ENCODE results near the gene SMIM35.
A peak's percentile ranks its signal among the peaks of the same experiment; 100 is the strongest.

SMIM35 gene

GRCh38 chr11:117983163-117983475, 103.6 kb downstream of the SMIM35 start:
- Histone ChIP-seq H2BK120ac (ENCODE audit: insufficient read depth, low read length, poor library complexity) (no peak overlapping the region), H2BK12ac (ENCODE audit: low read length) (no peak overlapping the region), H3K79me2 (ENCODE audit: control insufficient read depth, insufficient read depth, low read length, poor library complexity) (no peaks in the 10 kb centered on the region), H3K9me3 (ENCODE audit: insufficient read depth, low read depth, low read length) (peaks cover 8% of the 10 kb centered on the region), H3K4me2 (ENCODE audit: low read length) (no peak overlapping the region), H4K8ac (ENCODE audit: low read depth, low read length) (no peak overlapping the region), H2AK5ac (ENCODE audit: low read length) (no peak overlapping the region), H3K4ac (ENCODE audit: low read depth, low read length) (no peak overlapping the region), H3K23ac (ENCODE audit: low read length) (no peak overlapping the region), H4K12ac (ENCODE audit: low read depth, low read length) (no peak overlapping the region), H3K27ac (ENCODE audit: low read depth, low read length) (no peak overlapping the region), H4K91ac (ENCODE audit: low read depth, low read length) (no peak overlapping the region), H3K36me3 (ENCODE audit: control insufficient read depth in 1 of 2, insufficient read depth in 2 of 2, low read length in 2 of 2) (no peaks in the 10 kb centered on the region), H3K9ac (ENCODE audit: low read length) (no peak overlapping the region), H3K27me3 (ENCODE audit: insufficient read depth, low read length) (peaks cover 16% of the 10 kb centered on the region), H3K4me1 (ENCODE audit: control insufficient read depth in 1 of 2, insufficient read depth in 2 of 2, low read length in 2 of 2) (peaks cover 7 to 8% of the 10 kb centered on the region in 2 experiments), H3K18ac (ENCODE audit: low read length) (no peak overlapping the region), H2AFZ (ENCODE audit: insufficient read depth, low read length, poor library complexity) (no peak overlapping the region), H3K14ac (ENCODE audit: low read length) (no peak overlapping the region), H2BK5ac (ENCODE audit: low read depth, low read length, poor library complexity) (no peak overlapping the region), H3K4me3 (ENCODE audit: low read depth, low read length) (no peak overlapping the region), H3K79me1 (ENCODE audit: low read length) (no peaks in the 10 kb centered on the region)
- no CpG with 5 or more reads among the region's 3 CpGs for WGBS (ENCODE audit: extremely low coverage, insufficient coverage, insufficient read length)
- DNase-seq, result no peak

GRCh38 chr11:117980720-117981119, 106.0 kb downstream of the SMIM35 start:
- no peak overlapping the region for H2BK120ac ChIP-seq (ENCODE audit: insufficient read depth, low read length, poor library complexity)
- H3K79me2 ChIP-seq (ENCODE audit: control insufficient read depth, insufficient read depth, low read length, poor library complexity), result no peaks in the 10 kb centered on the region
- H3K9me3 ChIP-seq (ENCODE audit: insufficient read depth, low read depth, low read length), result peaks cover 5% of the 10 kb centered on the region
- no peak overlapping the region for H3K4me3 ChIP-seq (ENCODE audit: low read depth, low read length)
- H2BK12ac ChIP-seq (ENCODE audit: low read length), result no peak overlapping the region
- H3K79me1 ChIP-seq (ENCODE audit: low read length), result no peaks in the 10 kb centered on the region
- H2AK5ac ChIP-seq (ENCODE audit: low read length), result no peak overlapping the region
- no CpG with 5 or more reads among the region's 3 CpGs for WGBS (ENCODE audit: extremely low coverage, insufficient coverage, insufficient read length)
- H3K4me1 ChIP-seq (ENCODE audit: control insufficient read depth in 1 of 2, insufficient read depth in 2 of 2, low read length in 2 of 2), result no peaks in the 10 kb centered on the region
- no peak overlapping the region for H3K18ac ChIP-seq (ENCODE audit: low read length)
- no peak overlapping the region for H3K9ac ChIP-seq (ENCODE audit: low read length)
- H2AFZ ChIP-seq (ENCODE audit: insufficient read depth, low read length, poor library complexity), result no peak overlapping the region
- H3K4me2 ChIP-seq (ENCODE audit: low read length), result no peak overlapping the region
- H3K4ac ChIP-seq (ENCODE audit: low read depth, low read length), result no peak overlapping the region
- no peak overlapping the region for H2BK5ac ChIP-seq (ENCODE audit: low read depth, low read length, poor library complexity)
- H3K23ac ChIP-seq (ENCODE audit: low read length), result no peak overlapping the region
- no peak overlapping the region for H4K12ac ChIP-seq (ENCODE audit: low read depth, low read length)
- no peaks in the 10 kb centered on the region for H3K36me3 ChIP-seq (ENCODE audit: control insufficient read depth in 1 of 2, insufficient read depth in 2 of 2, low read length in 2 of 2)
- no peak overlapping the region for H4K8ac ChIP-seq (ENCODE audit: low read depth, low read length)
- no peak for DNase-seq
- H3K27me3 ChIP-seq (ENCODE audit: insufficient read depth, low read length), result peaks cover 2% of the 10 kb centered on the region
- H4K91ac ChIP-seq (ENCODE audit: low read depth, low read length), result no peak overlapping the region
- no peak overlapping the region for H3K27ac ChIP-seq (ENCODE audit: low read depth, low read length)
- no peak overlapping the region for H3K14ac ChIP-seq (ENCODE audit: low read length)

GRCh38 chr11:117980280-117980679, 106.5 kb downstream of the SMIM35 start:
- Histone ChIP-seq H3K27ac (ENCODE audit: low read depth, low read length) (no peak overlapping the region), H3K79me1 (ENCODE audit: low read length) (no peaks in the 10 kb centered on the region), H3K4me3 (ENCODE audit: low read depth, low read length) (no peak overlapping the region), H3K36me3 (ENCODE audit: control insufficient read depth in 1 of 2, insufficient read depth in 2 of 2, low read length in 2 of 2) (no peaks in the 10 kb centered on the region), H3K23ac (ENCODE audit: low read length) (no peak overlapping the region), H2AK5ac (ENCODE audit: low read length) (no peak overlapping the region), H2BK5ac (ENCODE audit: low read depth, low read length, poor library complexity) (no peak overlapping the region), H3K4me2 (ENCODE audit: low read length) (no peak overlapping the region), H4K91ac (ENCODE audit: low read depth, low read length) (no peak overlapping the region), H3K9me3 (ENCODE audit: insufficient read depth, low read depth, low read length) (peaks cover 5% of the 10 kb centered on the region), H3K9ac (ENCODE audit: low read length) (no peak overlapping the region), H2BK120ac (ENCODE audit: insufficient read depth, low read length, poor library complexity) (no peak overlapping the region), H3K4me1 (ENCODE audit: control insufficient read depth in 1 of 2, insufficient read depth in 2 of 2, low read length in 2 of 2) (no peaks in the 10 kb centered on the region), H2AFZ (ENCODE audit: insufficient read depth, low read length, poor library complexity) (no peak overlapping the region), H3K27me3 (ENCODE audit: insufficient read depth, low read length) (peaks cover 2% of the 10 kb centered on the region), H4K12ac (ENCODE audit: low read depth, low read length) (no peak overlapping the region), H2BK12ac (ENCODE audit: low read length) (no peak overlapping the region), H3K4ac (ENCODE audit: low read depth, low read length) (no peak overlapping the region), H3K14ac (ENCODE audit: low read length) (no peak overlapping the region), H4K8ac (ENCODE audit: low read depth, low read length) (no peak overlapping the region), H3K18ac (ENCODE audit: low read length) (no peak overlapping the region), H3K79me2 (ENCODE audit: control insufficient read depth, insufficient read depth, low read length, poor library complexity) (no peaks in the 10 kb centered on the region)
- DNase-seq, result peak; percentile 80 to 86
- no CpG with 5 or more reads among the region's 2 CpGs for WGBS (ENCODE audit: extremely low coverage, insufficient coverage, insufficient read length)

- H2BK5ac ChIP-seq (ENCODE audit: low read depth, low read length, poor library complexity), result no peak overlapping the region
- H3K18ac ChIP-seq (ENCODE audit: low read length), result no peak overlapping the region
- no peaks in the 10 kb centered on the region for H3K79me2 ChIP-seq (ENCODE audit: control insufficient read depth, insufficient read depth, low read length, poor library complexity)
- peak; percentile 77 to 79 for DNase-seq
- no CpG with 5 or more reads among the region's 7 CpGs for WGBS (ENCODE audit: extremely low coverage, insufficient coverage, insufficient read length)
- H2BK120ac ChIP-seq (ENCODE audit: insufficient read depth, low read length, poor library complexity), result no peak overlapping the region
- no peak overlapping the region for H4K12ac ChIP-seq (ENCODE audit: low read depth, low read length)
- H3K79me1 ChIP-seq (ENCODE audit: low read length), result no peaks in the 10 kb centered on the region
- no peak overlapping the region for H4K91ac ChIP-seq (ENCODE audit: low read depth, low read length)
- no peak overlapping the region for H3K4ac ChIP-seq (ENCODE audit: low read depth, low read length)
- peaks cover 5% of the 10 kb centered on the region for H3K9me3 ChIP-seq (ENCODE audit: insufficient read depth, low read depth, low read length)
- no peak overlapping the region for H3K4me2 ChIP-seq (ENCODE audit: low read length)
- H3K23ac ChIP-seq (ENCODE audit: low read length), result no peak overlapping the region
- H2BK12ac ChIP-seq (ENCODE audit: low read length), result no peak overlapping the region
- peaks cover 2% of the 10 kb centered on the region for H3K27me3 ChIP-seq (ENCODE audit: insufficient read depth, low read length)
- H3K36me3 ChIP-seq (ENCODE audit: control insufficient read depth in 1 of 2, insufficient read depth in 2 of 2, low read length in 2 of 2), result no peaks in the 10 kb centered on the region
- no peak overlapping the region for H3K14ac ChIP-seq (ENCODE audit: low read length)
- H3K9ac ChIP-seq (ENCODE audit: low read length), result no peak overlapping the region
- no peak overlapping the region for H4K8ac ChIP-seq (ENCODE audit: low read depth, low read length)
- H2AFZ ChIP-seq (ENCODE audit: insufficient read depth, low read length, poor library complexity), result no peak overlapping the region
- no peak overlapping the region for H3K4me3 ChIP-seq (ENCODE audit: low read depth, low read length)
- no peaks in the 10 kb centered on the region for H3K4me1 ChIP-seq (ENCODE audit: control insufficient read depth in 1 of 2, insufficient read depth in 2 of 2, low read length in 2 of 2)
- no peak overlapping the region for H2AK5ac ChIP-seq (ENCODE audit: low read length)
- no peak overlapping the region for H3K27ac ChIP-seq (ENCODE audit: low read depth, low read length)
These were observed 107.1 kb downstream of the SMIM35 start for GRCh38 chr11:117979481-117980211.
